Body of pancreas (tissue), 4 donors: ENCODE data around the gene CDK5RAP3. TPM values are rescaled to one million over a fixed set of nuclear protein-coding genes. Genes with fewer than 3 reads are reported as not detected.
A peak's percentile ranks its signal among the peaks of the same experiment; 100 is the strongest.

Source experiments
- ATAC-seq: fragments of 150-250 bp; one replicate; pipeline ENCODE4 v1.9.1; 2016
- DNase-seq, 4 donors: peaks; one replicate each; pipeline ENCODE4 v3.0.0-alpha.2; 2019
- H3K27ac ChIP-seq, 4 donors: fragments of 200-600 bp; sonication (generic); 1 replicate in 3 of 4; 2 replicates in 1 of 4; pipeline versions ENCODE4 v1.5.1 to v1.6.1; 2016 to 2019; ENCODE audit warnings: mild to moderate bottlenecking in 1 of 4, mixed read lengths in 1 of 4, moderate library complexity in 1 of 4
- H3K27me3 ChIP-seq, 2 donors: fragments of 200-600 bp; sonication (generic); one replicate each; pipeline ENCODE4 v1.6.0; 2016; ENCODE audit warnings: mild to moderate bottlenecking in 1 of 2
- H3K36me3 ChIP-seq, 2 donors: fragments of 200-600 bp; sonication (generic); replicated peaks in 1 of 2; 2 replicates each; pipeline ENCODE4 v1.5.1; 2016; ENCODE audit warnings: low read depth in 2 of 2; ENCODE audit not compliant: insufficient read depth in 1 of 2
- H3K4me1 ChIP-seq: fragments of 200-600 bp; sonication (generic); one replicate; pipeline ENCODE4 v1.6.0; 2016
- H3K4me3 ChIP-seq, 2 donors: fragments of 200-600 bp; sonication (generic); 1 replicate in 1 of 2; 2 replicates in 1 of 2; pipeline ENCODE4 v1.5.1; 2016 to 2019
- H3K9me3 ChIP-seq, 3 donors: fragments of 200-600 bp; sonication (generic); 1 replicate in 2 of 3; 2 replicates in 1 of 3; pipeline ENCODE4 v1.5.1; 2016
- CTCF ChIP-seq, 7 experiments: fragments of 450-650 bp in 4 of 7; fragments of 200-600 bp in 3 of 7; sonication (generic) in 3 of 7; IDR thresholded peaks; one replicate each; pipeline ENCODE4 v1.5.1; 2016 to 2019; ENCODE audit warnings: antibody characterized with exemption in 7 of 7
- POLR2A ChIP-seq, 3 donors: fragments of 450-650 bp; IDR thresholded peaks; one replicate each; pipeline ENCODE4 v1.6.1; 2016; ENCODE audit warnings: antibody characterized with exemption in 3 of 3, mild to moderate bottlenecking in 2 of 3
- WGBS, 2 donors: methylation state at CpG; one replicate each; pipeline ENCODE4 v1.1.5; 2017; 5-methylcytosine and 5-hydroxymethylcytosine counted together
- intact Hi-C: fragments of 100-400 bp; cut with DNase I; formaldehyde crosslinking; loops from one replicate; pipeline ENCODE4 v1.15.1; 2023
- total RNA-seq, 2 donors: library from RNA; depleted of rRNA; stranded (reverse); fragments of >200 nt; gene quantifications; one replicate each; pipeline ENCODE4 v1.1.0, GENCODE V29; 2016

CDK5RAP3 gene
- total RNA-seq, 2 donors from 2014 or later, result 209 to 588 TPM

- H3K27ac ChIP-seq, result peak overlapping the region in 1 of 4 donors; percentile 78
- no peaks in the 10 kb centered on the region for H3K27me3 ChIP-seq
- H3K4me1 ChIP-seq, result peaks cover 37% of the 10 kb centered on the region
- no peaks in the 10 kb centered on the region for H3K36me3 ChIP-seq
- ATAC-seq (no peak), DNase-seq (no peak)
- intact Hi-C loops, result no loop called here
- 37 to 44% methylated on average over 6 of the region's 6 CpGs for WGBS, 2 donors
- no peak overlapping the region for H3K4me3 ChIP-seq
- H3K9me3 ChIP-seq, result no peaks in the 10 kb centered on the region
- TF ChIP-seq POLR2A (IDR thresholded peaks at IDR 0.05) (no peak), CTCF (IDR thresholded peaks at IDR 0.05) (no peak)
Measured at GRCh38 chr17:48022901-48023300, 52.0 kb downstream of the CDK5RAP3 start.

GRCh38 chr17:48023400-48024148 is 52.7 kb downstream of the CDK5RAP3 start:
- Histone ChIP-seq H3K36me3 (no peaks in the 10 kb centered on the region), H3K27ac (peak overlapping the region; percentile 56 to 84 (median 78)), H3K9me3 (no peaks in the 10 kb centered on the region), H3K27me3 (no peaks in the 10 kb centered on the region), H3K4me3 (no peak overlapping the region), H3K4me1 (peaks cover 37% of the 10 kb centered on the region)
- ATAC-seq (peak; percentile 71), DNase-seq (peak; percentile 91 to 96 (median 93))
- intact Hi-C loops, result no loop called here
- TF ChIP-seq POLR2A (IDR thresholded peaks at IDR 0.05) (peak; percentile 20 to 62 (median 58)), CTCF (IDR thresholded peaks at IDR 0.05) (peak; percentile 17 to 61 (median 46))
- WGBS, 2 donors, result 0 to 2% methylated on average over 2 to 48 of the region's 54 CpGs

GRCh38 chr17:48024149-48025039 is 53.5 kb downstream of the CDK5RAP3 start:
- 2 to 3% methylated on average over 24 to 54 of the region's 54 CpGs for WGBS, 2 donors
- H3K36me3 ChIP-seq, result no peaks in the 10 kb centered on the region
- peaks cover 37% of the 10 kb centered on the region for H3K4me1 ChIP-seq
- DNase-seq (peak; percentile 29 to 41 (median 34)), ATAC-seq (peak; percentile 2)
- H3K27me3 ChIP-seq, result no peaks in the 10 kb centered on the region
- no peak overlapping the region for H3K4me3 ChIP-seq
- peak overlapping the region; percentile 56 to 84 (median 78) for H3K27ac ChIP-seq
- no peaks in the 10 kb centered on the region for H3K9me3 ChIP-seq
- peak in 1 of 7 experiments; percentile 2 for TF ChIP-seq CTCF (IDR thresholded peaks at IDR 0.05)
- TF ChIP-seq POLR2A (IDR thresholded peaks at IDR 0.05), result no peak
- intact Hi-C loops, result loop anchor here (5.0 kb wide), 1 partner anchor 103 kb away; no protein-coding TSS in a partner anchor

- peak in 2 of 3 donors; percentile 35 to 39 for TF ChIP-seq POLR2A (IDR thresholded peaks at IDR 0.05)
- TF ChIP-seq CTCF (IDR thresholded peaks at IDR 0.05), result peak; percentile 81 to 96 (median 92)
- ATAC-seq (peak; percentile 89), DNase-seq (peak; percentile 98 to 99 (median 98))
- peaks cover 37% of the 10 kb centered on the region for H3K4me1 ChIP-seq
- H3K27me3 ChIP-seq, result no peaks in the 10 kb centered on the region
- intact Hi-C loops, result loop anchor here (5.0 kb wide), 1 partner anchor 102 kb away; no protein-coding TSS in a partner anchor
- H3K9me3 ChIP-seq, result no peaks in the 10 kb centered on the region
- no peaks in the 10 kb centered on the region for H3K36me3 ChIP-seq
- peak overlapping the region in 3 of 4 donors; percentile 30 to 64 (median 63) for H3K27ac ChIP-seq
- no peak overlapping the region for H3K4me3 ChIP-seq
- WGBS, 2 donors, result 1% methylated on average over 31 to 54 of the region's 56 CpGs
Measured at GRCh38 chr17:48025040-48025903, 54.4 kb downstream of the CDK5RAP3 start.
